ENCODE measurements around the gene ITPRIPL1.

The ITPRIPL1 gene

GRCh38 chr2:96353606-96354101, 28.5 kb downstream of the ITPRIPL1 start:
- H3K9ac ChIP-seq = peak overlapping the region in 8 of 11 experiments; percentile 12 to 53 (median 36); a peak in 12 of 22 replicates
- 0 out of 20 replicates have a peak overlapping the region, but pooled peaks of 1 of the 10 experiments have one; percentile 5 for H3K4me3 ChIP-seq
- peaks cover 18 to 100% (median 95%) of the 10 kb centered on the region in 11 experiments for H3K36me3 ChIP-seq
- H3K27me3 ChIP-seq = no peaks in the 10 kb centered on the region
- TF ChIP-seq Cebpa-rat (IDR thresholded peaks at IDR 0.05) = no peak
- H3K4me1 ChIP-seq = peaks cover 23 to 35% (median 28%) of the 10 kb centered on the region in 10 experiments
- peak overlapping the region; percentile 65 to 87 (median 73) for H3K4me2 ChIP-seq
- peak overlapping the region; percentile 0 to 68 (median 49); a peak in 18 of 22 replicates for H3K27ac ChIP-seq
- H4K20me1 ChIP-seq = peaks cover 0 to 32% (median 3%) of the 10 kb centered on the region in 11 experiments; a peak in 5 of 22 replicates
- H3K9me3 ChIP-seq (replicated peaks in 1 of 11) = no peaks in the 10 kb centered on the region

DNA sequence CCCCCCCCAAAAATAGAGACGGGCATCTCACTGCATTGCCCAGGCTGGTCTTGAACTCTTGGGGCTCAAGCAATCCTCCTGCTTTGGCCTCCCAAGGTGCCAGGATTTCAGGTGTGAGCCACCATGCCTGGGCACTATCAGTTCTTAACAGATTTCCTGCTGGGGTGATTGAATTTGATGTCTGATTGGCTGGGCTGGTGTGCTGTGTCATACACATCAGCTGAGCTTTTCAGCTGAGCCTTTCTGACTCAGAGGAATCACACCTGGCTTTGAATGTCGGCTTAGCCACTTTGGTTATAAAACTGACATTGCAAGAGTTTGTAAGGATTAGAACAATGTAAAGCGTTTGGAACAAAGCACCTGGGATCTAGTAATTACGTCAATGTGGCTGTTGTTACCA, 29.4 kb downstream of the ITPRIPL1 start:
- Histone ChIP-seq H3K27ac (peak overlapping the region in 7 of 11 experiments; percentile 39 to 68 (median 56); a peak in 5 of 22 replicates), H3K4me1 (peaks cover 23 to 35% (median 29%) of the 10 kb centered on the region in 10 experiments), H3K27me3 (no peaks in the 10 kb centered on the region), H3K9me3 (replicated peaks in 1 of 11) (no peaks in the 10 kb centered on the region), H3K9ac (peak overlapping the region in 1 of 11 experiments; percentile 49; a peak in 1 of 22 replicates), H3K36me3 (peaks cover 15 to 100% (median 95%) of the 10 kb centered on the region in 11 experiments), H3K4me2 (peak overlapping the region in 10 of 11 experiments; percentile 65 to 87 (median 73); a peak in 15 of 22 replicates), H4K20me1 (peaks cover 0 to 32% (median 3%) of the 10 kb centered on the region in 11 experiments; a peak in 6 of 22 replicates), H3K4me3 (no peak overlapping the region)
- no peak for TF ChIP-seq Cebpa-rat (IDR thresholded peaks at IDR 0.05)

- no peak overlapping the region for H3K4me2 ChIP-seq
- H3K27ac ChIP-seq = no peak overlapping the region
- peaks cover 0 to 100% (median 93%) of the 10 kb centered on the region in 11 experiments; a peak in 21 of 22 replicates for H3K36me3 ChIP-seq
- no peaks in the 10 kb centered on the region for H3K9me3 ChIP-seq (replicated peaks in 1 of 11)
- H3K27me3 ChIP-seq = no peaks in the 10 kb centered on the region
- peaks cover 23 to 32% (median 28%) of the 10 kb centered on the region in 10 experiments for H3K4me1 ChIP-seq
- no peak overlapping the region for H3K4me3 ChIP-seq
- peaks cover 0 to 16% (median 0%) of the 10 kb centered on the region in 11 experiments; a peak in 6 of 22 replicates for H4K20me1 ChIP-seq
- no peak for TF ChIP-seq Cebpa-rat (IDR thresholded peaks at IDR 0.05)
- H3K9ac ChIP-seq = no peak overlapping the region
These were observed 31.8 kb downstream of the ITPRIPL1 start for GRCh38 chr2:96356889-96357288.

- peaks cover 0 to 10% (median 0%) of the 10 kb centered on the region in 11 experiments; a peak in 4 of 22 replicates for H4K20me1 ChIP-seq
- no peak for TF ChIP-seq Cebpa-rat (IDR thresholded peaks at IDR 0.05)
- H3K9me3 ChIP-seq (replicated peaks in 1 of 11) = no peaks in the 10 kb centered on the region
- peaks cover 10 to 100% (median 97%) of the 10 kb centered on the region in 11 experiments for H3K36me3 ChIP-seq
- peak overlapping the region in 1 of 11 experiments; percentile 48; a peak in 2 of 22 replicates for H3K4me2 ChIP-seq
- H3K4me1 ChIP-seq = peaks cover under 1 to 11% (median 4%) of the 10 kb centered on the region in 10 experiments; a peak in 15 of 20 replicates
- 0 out of 22 replicates have a peak overlapping the region, but pooled peaks of 2 of the 11 experiments have one; percentile 24 for H3K9ac ChIP-seq
- H3K27ac ChIP-seq = peak overlapping the region in 1 of 11 experiments; percentile 15; a peak in 2 of 22 replicates
- H3K27me3 ChIP-seq = no peaks in the 10 kb centered on the region
- H3K4me3 ChIP-seq = no peak overlapping the region
These were observed 34.2 kb downstream of the ITPRIPL1 start for GRCh38 chr2:96359310-96359709.

DNA sequence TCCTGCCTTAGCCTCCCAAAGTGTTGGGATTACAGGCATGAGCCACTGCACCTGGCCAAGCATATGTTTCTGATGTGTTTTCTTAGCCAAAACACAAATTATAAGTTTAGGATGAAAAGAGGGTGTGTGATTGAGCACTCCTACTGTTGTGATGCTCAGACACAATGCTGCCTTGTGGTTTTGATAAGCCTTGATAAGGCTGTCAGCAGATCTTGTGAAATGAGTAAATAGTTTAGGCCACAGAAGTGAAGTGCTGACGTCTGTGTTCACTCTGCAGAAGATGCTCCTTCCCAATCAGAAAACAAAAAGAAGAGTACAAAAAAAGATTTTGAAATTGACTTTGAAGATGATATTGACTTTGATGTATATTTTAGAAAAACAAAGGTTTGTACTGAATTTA, 34.7 kb downstream of the ITPRIPL1 start:
- Histone ChIP-seq H3K9me3 (replicated peaks in 1 of 11) (no peaks in the 10 kb centered on the region), H3K4me3 (no peak overlapping the region), H3K27ac (no peak overlapping the region), H3K36me3 (peaks cover 15 to 100% (median 97%) of the 10 kb centered on the region in 11 experiments), H3K27me3 (no peaks in the 10 kb centered on the region), H3K4me1 (peaks cover 0 to 9% (median 0%) of the 10 kb centered on the region in 10 experiments; a peak in 6 of 20 replicates), H4K20me1 (peaks cover 0 to 10% (median 0%) of the 10 kb centered on the region in 11 experiments; a peak in 4 of 22 replicates), H3K4me2 (no peak overlapping the region), H3K9ac (no peak overlapping the region)
- no peak for TF ChIP-seq Cebpa-rat (IDR thresholded peaks at IDR 0.05)

- no peak for TF ChIP-seq Cebpa-rat (IDR thresholded peaks at IDR 0.05)
- no peaks in the 10 kb centered on the region for H3K9me3 ChIP-seq (replicated peaks in 1 of 11)
- H3K9ac ChIP-seq = no peak overlapping the region
- H4K20me1 ChIP-seq = peaks cover 0 to 5% (median 0%) of the 10 kb centered on the region in 11 experiments; a peak in 4 of 22 replicates
- no peak overlapping the region for H3K27ac ChIP-seq
- no peak overlapping the region for H3K4me2 ChIP-seq
- H3K4me1 ChIP-seq = peaks cover 0 to 9% (median 0%) of the 10 kb centered on the region in 10 experiments; a peak in 2 of 20 replicates
- peaks cover 34 to 100% (median 98%) of the 10 kb centered on the region in 11 experiments for H3K36me3 ChIP-seq
- no peaks in the 10 kb centered on the region for H3K27me3 ChIP-seq
- H3K4me3 ChIP-seq = no peak overlapping the region
These were observed 36.6 kb downstream of the ITPRIPL1 start for GRCh38 chr2:96361751-96362150.

DNA sequence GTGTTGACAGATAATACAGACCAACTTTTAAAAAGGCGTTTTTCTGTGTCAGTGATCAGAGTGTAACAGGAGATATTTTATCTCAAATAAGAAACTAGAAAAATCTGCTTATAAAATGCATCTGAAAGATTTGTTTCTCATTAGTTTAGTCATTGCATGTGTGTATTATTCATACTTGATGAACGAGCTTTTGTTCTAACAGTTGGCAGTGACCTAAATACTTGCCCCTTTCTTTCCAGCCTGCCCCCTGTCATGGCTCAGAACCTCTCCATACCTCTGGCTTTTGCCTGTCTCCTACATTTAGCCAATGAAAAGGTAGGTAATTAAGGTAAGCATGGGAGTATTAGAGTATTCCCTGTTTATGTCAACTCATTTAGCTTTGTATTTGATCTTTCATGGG, 44.1 kb downstream of the ITPRIPL1 start:
- Histone ChIP-seq H3K27ac (no peak overlapping the region), H3K4me1 (peaks cover 4 to 11% (median 6%) of the 10 kb centered on the region in 10 experiments; a peak in 16 of 20 replicates), H4K20me1 (no peaks in the 10 kb centered on the region; a peak in 1 of 22 replicates), H3K27me3 (no peaks in the 10 kb centered on the region), H3K9me3 (replicated peaks in 1 of 11) (no peaks in the 10 kb centered on the region), H3K9ac (no peak overlapping the region), H3K4me3 (no peak overlapping the region), H3K4me2 (no peak overlapping the region), H3K36me3 (peaks cover 53 to 100% (median 100%) of the 10 kb centered on the region in 11 experiments)
- no peak for TF ChIP-seq Cebpa-rat (IDR thresholded peaks at IDR 0.05)

- Histone ChIP-seq H3K9me3 (replicated peaks in 1 of 11) (peaks cover 34 to 50% (median 40%) of the 10 kb centered on the region in 11 experiments), H3K4me1 (peaks cover 6 to 16% (median 10%) of the 10 kb centered on the region in 10 experiments; a peak in 16 of 20 replicates), H3K27me3 (no peaks in the 10 kb centered on the region), H3K4me3 (no peak overlapping the region), H4K20me1 (no peaks in the 10 kb centered on the region; a peak in 1 of 22 replicates), H3K27ac (no peak overlapping the region), H3K36me3 (peaks cover 18 to 81% (median 71%) of the 10 kb centered on the region in 11 experiments), H3K4me2 (peak overlapping the region in 6 of 11 experiments; percentile 2 to 62 (median 20); a peak in 7 of 22 replicates), H3K9ac (no peak overlapping the region)
- no peak for TF ChIP-seq Cebpa-rat (IDR thresholded peaks at IDR 0.05)
These were observed 49.3 kb downstream of the ITPRIPL1 start for GRCh38 chr2:96374211-96374951.
